ENCODE measurements around the gene CRLF1. TPM values are rescaled to one million over a fixed set of nuclear protein-coding genes. Genes with fewer than 3 reads are reported as not detected.

CRLF1 gene
- total and polyA plus RNA-seq, 10 of the 15 experiments (the other 5 are each of a cell fraction or from before 2014, with no cell fraction given), result 0.10 to 1.2 (median 0.49) TPM; not detected in 4

DNA sequence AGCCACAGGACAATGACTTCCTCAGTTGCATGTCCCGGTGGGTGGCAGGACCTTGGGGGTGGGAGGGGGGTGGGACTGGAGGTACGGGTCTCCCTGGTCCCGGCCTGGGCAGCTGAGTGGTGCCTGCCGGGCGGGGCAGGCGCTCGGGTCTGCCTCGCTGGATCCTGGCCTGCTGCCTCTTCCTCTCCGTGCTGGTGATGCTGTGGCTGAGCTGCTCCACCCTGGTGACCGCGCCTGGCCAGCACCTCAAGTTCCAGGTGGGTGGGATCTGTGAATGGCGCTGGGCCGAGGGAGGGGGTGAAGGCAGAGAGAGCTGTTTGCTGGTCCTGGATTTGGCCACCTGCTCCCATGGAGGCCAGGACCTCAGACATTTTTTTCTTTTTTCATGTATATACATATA is 11.6 kb upstream of the CRLF1 start:
- intact Hi-C loops (cut with micrococcal nuclease; ENCODE audit: unreplicated experiment) (no loop called here), in situ Hi-C loops (cut with MboI) (no loop called here)
- no peaks in the 10 kb centered on the region for H3K36me3 ChIP-seq (ENCODE audit: control insufficient read depth in 2 of 2, insufficient read depth in 2 of 2, low read length in 1 of 2)
- CTCF ChIA-PET, result no interaction called here
- peaks cover 2% of the 10 kb centered on the region; the same call in 1 of the 2 replicates for H4K20me1 ChIP-seq (ENCODE audit: control insufficient read depth, insufficient read depth)
- no peaks in the 10 kb centered on the region for H3K9me3 ChIP-seq (replicated peaks; ENCODE audit: control insufficient read depth, insufficient read depth, low read length)
- DNase-seq (ENCODE audit: low read depth, low spot score) (no peak), ATAC-seq (no peak), FAIRE-seq (no peak)
- no TSS peak for BruUV-seq (replicated peaks)
- no peaks in the 10 kb centered on the region for H3K79me2 ChIP-seq (ENCODE audit: control insufficient read depth, insufficient read depth, low read length)
- SMC1A ChIA-PET (ENCODE audit: uncharacterized antibody, unreplicated experiment), result no interaction called here
- no peak overlapping the region for H3K4me2 ChIP-seq (ENCODE audit: control insufficient read depth, insufficient read depth)
- no peak overlapping the region for H3K27ac ChIP-seq (ENCODE audit: control insufficient read depth, insufficient read depth)
- H2AFZ ChIP-seq (ENCODE audit: control insufficient read depth, low read depth, low read length), result no peak overlapping the region
- H3K4me1 ChIP-seq (ENCODE audit: control insufficient read depth, insufficient read depth, low read length), result no peaks in the 10 kb centered on the region
- TF ChIP-seq RCOR1 (conservative IDR thresholded peaks at IDR 0.05; ENCODE audit: low read depth, low read length) (no peak), ESRRA (IDR thresholded peaks at IDR 0.05; ENCODE audit: low read length) (no peak), BHLHE40 (IDR thresholded peaks at IDR 0.05; ENCODE audit: borderline replicate concordance in 1 of 2, low read depth in 2 of 2, low read length in 1 of 2) (no peak), GATAD2B (conservative IDR thresholded peaks at IDR 0.05; ENCODE audit: low read depth) (no peak), SREBF1 (IDR thresholded peaks at IDR 0.05; ENCODE audit: low read length) (no peak), CEBPB (IDR thresholded peaks at IDR 0.05; ENCODE audit: borderline replicate concordance in 1 of 2, low read depth in 2 of 2, low read length in 2 of 2) (no peak), HCFC1 (IDR thresholded peaks at IDR 0.05; ENCODE audit: low read length) (no peak)
- TF ChIP-seq, protein P1, sequence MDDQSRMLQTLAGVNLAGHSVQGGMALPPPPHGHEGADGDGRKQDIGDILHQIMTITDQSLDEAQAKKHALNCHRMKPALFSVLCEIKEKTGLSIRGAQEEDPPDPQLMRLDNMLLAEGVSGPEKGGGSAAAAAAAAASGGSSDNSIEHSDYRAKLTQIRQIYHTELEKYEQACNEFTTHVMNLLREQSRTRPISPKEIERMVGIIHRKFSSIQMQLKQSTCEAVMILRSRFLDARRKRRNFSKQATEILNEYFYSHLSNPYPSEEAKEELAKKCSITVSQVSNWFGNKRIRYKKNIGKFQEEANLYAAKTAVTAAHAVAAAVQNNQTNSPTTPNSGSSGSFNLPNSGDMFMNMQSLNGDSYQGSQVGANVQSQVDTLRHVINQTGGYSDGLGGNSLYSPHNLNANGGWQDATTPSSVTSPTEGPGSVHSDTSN (IDR thresholded peaks at IDR 0.05; ENCODE audit: insufficient replicate concordance, low read depth, low read length), result no peak
- TF ChIP-seq, protein P2, sequence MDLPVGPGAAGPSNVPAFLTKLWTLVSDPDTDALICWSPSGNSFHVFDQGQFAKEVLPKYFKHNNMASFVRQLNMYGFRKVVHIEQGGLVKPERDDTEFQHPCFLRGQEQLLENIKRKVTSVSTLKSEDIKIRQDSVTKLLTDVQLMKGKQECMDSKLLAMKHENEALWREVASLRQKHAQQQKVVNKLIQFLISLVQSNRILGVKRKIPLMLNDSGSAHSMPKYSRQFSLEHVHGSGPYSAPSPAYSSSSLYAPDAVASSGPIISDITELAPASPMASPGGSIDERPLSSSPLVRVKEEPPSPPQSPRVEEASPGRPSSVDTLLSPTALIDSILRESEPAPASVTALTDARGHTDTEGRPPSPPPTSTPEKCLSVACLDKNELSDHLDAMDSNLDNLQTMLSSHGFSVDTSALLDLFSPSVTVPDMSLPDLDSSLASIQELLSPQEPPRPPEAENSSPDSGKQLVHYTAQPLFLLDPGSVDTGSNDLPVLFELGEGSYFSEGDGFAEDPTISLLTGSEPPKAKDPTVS (IDR thresholded peaks at IDR 0.05; ENCODE audit: low read depth, low read length), result no peak
- TF ChIP-seq, protein P3, sequence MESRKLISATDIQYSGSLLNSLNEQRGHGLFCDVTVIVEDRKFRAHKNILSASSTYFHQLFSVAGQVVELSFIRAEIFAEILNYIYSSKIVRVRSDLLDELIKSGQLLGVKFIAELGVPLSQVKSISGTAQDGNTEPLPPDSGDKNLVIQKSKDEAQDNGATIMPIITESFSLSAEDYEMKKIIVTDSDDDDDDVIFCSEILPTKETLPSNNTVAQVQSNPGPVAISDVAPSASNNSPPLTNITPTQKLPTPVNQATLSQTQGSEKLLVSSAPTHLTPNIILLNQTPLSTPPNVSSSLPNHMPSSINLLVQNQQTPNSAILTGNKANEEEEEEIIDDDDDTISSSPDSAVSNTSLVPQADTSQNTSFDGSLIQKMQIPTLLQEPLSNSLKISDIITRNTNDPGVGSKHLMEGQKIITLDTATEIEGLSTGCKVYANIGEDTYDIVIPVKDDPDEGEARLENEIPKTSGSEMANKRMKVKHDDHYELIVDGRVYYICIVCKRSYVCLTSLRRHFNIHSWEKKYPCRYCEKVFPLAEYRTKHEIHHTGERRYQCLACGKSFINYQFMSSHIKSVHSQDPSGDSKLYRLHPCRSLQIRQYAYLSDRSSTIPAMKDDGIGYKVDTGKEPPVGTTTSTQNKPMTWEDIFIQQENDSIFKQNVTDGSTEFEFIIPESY (IDR thresholded peaks at IDR 0.05), result no peak
- RAD21 ChIA-PET (ENCODE audit: unreplicated experiment), result no interaction called here
- no peak overlapping the region for H3K9ac ChIP-seq (ENCODE audit: control insufficient read depth, insufficient read depth, low read length)
- peaks cover 2 to 3% of the 10 kb centered on the region in 2 experiments for H3K27me3 ChIP-seq (replicated peaks in 1 of 2; ENCODE audit: control insufficient read depth in 2 of 2, insufficient read depth in 2 of 2, low read length in 1 of 2)
- POLR2A ChIA-PET, result no interaction called here
- WGBS (ENCODE audit: insufficient coverage, insufficient replicate concordance, low lambda C conversion rate, missing lambda C conversion rate), result 58% methylated on average over 13 of the region's 13 CpGs
- no peak overlapping the region for H3K4me3 ChIP-seq
